Endometrial microvascular endothelial cells (primary cell): Measurements from ENCODE around the gene RIMBP3B. TPM values are rescaled to one million over a fixed set of nuclear protein-coding genes. Genes with fewer than 3 reads are reported as not detected.
"Not testable (repeated sequence)": the region's sequence is repeated elsewhere in the genome, so short reads cannot be mapped to it uniquely, and the experiment has no call there.

ENCODE experiments used
- in situ Hi-C: cut with HindIII; loops from 2 replicates; pipeline ENCODE4 v1.10.0; 2017; ENCODE audit warnings: low sequenced_read_pairs, low pct_unique_long_range_greater_than_20kb; ENCODE audit errors: inconsistent ontology term
- total RNA-seq: library from RNA; depleted of rRNA; stranded (reverse); fragments of >200 nt; gene quantifications from one replicate; pipeline ENCODE4 v1.2.3, GENCODE V29; 2015; ENCODE audit errors: inconsistent ontology term

Gene RIMBP3B, protein sequence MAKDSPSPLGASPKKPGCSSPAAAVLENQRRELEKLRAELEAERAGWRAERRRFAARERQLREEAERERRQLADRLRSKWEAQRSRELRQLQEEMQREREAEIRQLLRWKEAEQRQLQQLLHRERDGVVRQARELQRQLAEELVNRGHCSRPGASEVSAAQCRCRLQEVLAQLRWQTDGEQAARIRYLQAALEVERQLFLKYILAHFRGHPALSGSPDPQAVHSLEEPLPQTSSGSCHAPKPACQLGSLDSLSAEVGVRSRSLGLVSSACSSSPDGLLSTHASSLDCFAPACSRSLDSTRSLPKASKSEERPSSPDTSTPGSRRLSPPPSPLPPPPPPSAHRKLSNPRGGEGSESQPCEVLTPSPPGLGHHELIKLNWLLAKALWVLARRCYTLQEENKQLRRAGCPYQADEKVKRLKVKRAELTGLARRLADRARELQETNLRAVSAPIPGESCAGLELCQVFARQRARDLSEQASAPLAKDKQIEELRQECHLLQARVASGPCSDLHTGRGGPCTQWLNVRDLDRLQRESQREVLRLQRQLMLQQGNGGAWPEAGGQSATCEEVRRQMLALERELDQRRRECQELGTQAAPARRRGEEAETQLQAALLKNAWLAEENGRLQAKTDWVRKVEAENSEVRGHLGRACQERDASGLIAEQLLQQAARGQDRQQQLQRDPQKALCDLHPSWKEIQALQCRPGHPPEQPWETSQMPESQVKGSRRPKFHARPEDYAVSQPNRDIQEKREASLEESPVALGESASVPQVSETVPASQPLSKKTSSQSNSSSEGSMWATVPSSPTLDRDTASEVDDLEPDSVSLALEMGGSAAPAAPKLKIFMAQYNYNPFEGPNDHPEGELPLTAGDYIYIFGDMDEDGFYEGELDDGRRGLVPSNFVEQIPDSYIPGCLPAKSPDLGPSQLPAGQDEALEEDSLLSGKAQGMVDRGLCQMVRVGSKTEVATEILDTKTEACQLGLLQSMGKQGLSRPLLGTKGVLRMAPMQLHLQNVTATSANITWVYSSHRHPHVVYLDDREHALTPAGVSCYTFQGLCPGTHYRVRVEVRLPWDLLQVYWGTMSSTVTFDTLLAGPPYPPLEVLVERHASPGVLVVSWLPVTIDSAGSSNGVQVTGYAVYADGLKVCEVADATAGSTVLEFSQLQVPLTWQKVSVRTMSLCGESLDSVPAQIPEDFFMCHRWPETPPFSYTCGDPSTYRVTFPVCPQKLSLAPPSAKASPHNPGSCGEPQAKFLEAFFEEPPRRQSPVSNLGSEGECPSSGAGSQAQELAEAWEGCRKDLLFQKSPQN (N-terminal part only)
- not detected for total RNA-seq

DNA sequence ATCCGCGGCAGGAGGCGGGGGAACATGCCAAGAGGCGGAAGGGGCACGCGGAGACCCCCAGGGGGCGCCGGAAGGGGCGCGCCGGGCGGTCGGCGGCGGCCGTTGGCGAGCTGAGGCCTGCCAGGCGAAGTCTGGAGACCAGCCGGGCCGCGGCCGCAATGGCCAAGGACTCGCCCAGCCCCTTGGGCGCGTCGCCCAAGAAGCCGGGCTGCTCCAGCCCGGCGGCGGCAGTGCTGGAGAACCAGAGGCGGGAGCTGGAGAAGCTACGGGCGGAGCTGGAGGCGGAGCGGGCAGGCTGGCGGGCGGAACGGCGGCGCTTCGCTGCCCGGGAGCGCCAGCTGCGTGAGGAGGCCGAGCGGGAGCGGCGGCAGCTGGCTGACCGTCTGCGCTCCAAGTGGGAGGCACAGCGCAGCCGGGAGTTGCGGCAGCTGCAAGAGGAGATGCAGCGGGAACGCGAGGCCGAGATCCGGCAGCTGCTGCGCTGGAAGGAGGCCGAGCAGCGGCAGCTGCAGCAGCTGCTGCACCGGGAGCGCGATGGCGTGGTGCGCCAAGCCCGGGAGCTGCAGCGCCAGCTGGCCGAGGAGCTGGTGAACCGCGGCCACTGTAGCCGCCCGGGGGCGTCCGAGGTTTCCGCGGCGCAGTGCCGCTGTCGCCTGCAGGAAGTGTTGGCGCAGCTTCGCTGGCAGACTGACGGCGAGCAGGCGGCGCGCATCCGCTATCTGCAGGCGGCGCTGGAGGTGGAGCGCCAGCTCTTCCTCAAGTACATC, at the start of gene RIMBP3B:
Gene RIMBP3B (plus strand): TSS at position 51 of the 767 bp plus-strand sequence. CDS start 108 bp downstream, at position 159.
- in situ Hi-C loops, result not testable (repeated sequence)

DNA sequence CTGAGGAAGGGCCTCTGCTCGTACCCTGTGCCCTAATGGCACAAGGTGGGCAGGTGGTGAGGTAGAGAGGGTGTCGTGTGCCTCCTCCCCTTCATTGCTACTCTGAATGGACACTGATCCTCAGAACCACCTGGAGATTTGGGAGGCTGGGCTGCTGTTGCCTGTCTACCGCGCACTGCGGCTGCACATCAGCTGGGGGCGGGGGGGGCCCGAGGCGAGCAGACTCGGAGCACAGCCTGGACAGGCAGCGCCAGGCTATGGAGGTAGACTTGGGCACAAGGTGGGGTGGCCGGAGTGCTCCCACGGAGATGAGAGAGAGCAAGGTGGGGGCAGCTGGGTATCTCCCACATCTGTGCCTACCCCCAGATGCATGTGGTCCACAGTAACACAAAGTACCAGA, 26.0 kb upstream of the RIMBP3B start:
- in situ Hi-C loops, result not testable (repeated sequence)

DNA sequence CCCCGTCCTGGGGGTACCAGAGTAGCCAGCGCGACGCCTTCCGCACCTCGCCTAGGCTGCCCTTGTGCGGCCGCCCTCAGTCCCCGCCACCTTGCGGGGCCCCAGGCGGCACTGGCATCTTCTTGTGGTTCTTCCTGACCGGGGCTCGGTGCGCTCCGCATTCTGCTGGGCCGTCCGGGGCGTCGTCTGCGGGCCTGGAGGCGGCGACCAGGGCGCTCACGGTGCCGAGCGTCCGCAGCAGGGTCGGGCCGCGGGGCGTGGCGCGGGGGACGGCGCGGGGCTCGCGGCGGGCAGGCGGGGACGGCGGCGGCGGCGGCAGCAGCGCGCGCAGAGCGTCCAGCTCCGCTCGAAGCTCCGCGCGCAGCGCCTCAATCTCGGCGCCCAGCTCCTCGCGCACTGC, 23.0 kb upstream of the RIMBP3B start:
- in situ Hi-C loops, result not testable (repeated sequence)

DNA sequence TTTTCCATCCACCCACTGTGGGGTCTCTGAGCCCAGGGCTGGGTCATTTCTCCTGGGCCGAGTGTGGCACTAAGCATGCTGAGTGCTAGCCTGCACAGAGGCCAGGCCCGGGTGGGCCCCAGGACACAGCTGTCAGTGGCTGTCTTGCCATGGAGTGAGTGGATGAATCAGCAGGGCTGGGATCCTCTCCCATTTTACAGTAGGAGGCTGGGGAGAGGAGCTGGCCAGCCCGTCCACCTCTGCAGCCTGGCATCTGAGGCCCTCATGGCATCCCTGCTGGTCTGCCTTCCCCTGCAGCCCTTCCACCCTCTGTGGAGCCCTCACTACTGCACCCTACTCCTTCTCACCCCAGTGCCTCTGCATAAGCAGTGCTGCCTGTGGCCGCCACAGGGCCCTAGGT, 21.1 kb upstream of the RIMBP3B start:
- in situ Hi-C loops, result not testable (repeated sequence)

DNA sequence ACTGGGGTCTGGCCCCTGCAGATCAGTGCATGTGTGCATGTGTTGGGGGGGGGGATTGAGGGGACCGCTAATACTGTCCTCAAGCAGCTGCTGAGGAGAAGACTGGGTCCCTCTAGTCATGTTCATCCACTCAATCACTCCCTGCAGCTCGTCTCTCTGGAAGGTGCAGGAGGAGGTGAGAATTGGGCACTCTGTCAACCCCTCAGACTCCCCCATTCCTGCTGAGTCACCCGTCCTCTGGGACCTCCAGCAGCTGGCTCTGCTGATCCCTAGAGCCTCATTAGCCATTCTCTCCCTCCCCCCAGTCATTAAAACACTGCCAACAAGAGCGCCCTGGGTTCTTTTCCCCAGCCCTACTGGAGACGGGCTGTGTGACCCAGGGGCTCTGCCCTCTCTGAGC, 20.5 kb upstream of the RIMBP3B start:
- in situ Hi-C loops, result not testable (repeated sequence)

DNA sequence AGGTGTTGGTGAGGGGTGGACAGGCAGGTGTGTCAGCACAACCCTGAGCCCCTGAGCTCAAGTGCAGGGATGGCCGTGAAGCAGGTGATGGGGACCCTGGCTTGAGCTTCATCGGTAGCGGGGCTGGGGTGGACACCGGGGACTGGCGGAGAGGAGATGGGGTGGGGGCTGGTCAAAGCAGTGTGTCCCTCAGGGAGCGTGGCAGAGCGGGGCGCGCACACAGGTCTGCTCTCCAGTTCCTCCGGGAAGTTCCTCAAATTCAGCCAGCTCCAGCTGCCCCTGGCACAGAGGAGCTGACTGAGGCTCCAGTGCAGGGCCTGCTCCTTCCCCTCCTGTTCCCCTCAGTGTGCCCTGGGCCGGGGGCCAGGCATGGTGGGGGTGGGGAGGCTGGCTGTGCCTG, 19.7 kb upstream of the RIMBP3B start:
- in situ Hi-C loops, result not testable (repeated sequence)

DNA sequence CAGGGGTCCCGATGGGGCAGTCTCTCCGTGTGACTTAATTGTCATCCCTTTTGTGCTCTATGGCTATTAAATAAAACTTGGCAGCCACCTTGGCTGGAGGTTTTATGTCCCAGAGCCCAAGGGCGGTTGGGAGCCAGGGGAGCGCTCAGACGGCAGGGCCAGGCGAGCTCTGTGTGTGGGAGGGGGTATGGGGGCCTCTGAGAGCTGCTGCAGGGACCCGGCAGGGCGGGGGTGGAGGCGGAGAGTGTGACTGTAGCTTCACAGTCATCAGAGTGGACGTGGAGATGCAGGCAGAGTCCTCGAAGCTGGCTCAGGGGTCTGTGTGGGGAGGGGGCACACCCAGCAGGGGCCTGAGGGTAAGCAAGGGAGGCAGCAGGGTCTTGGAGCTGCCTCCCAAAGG, 19.2 kb upstream of the RIMBP3B start:
- in situ Hi-C loops, result not testable (repeated sequence)

DNA sequence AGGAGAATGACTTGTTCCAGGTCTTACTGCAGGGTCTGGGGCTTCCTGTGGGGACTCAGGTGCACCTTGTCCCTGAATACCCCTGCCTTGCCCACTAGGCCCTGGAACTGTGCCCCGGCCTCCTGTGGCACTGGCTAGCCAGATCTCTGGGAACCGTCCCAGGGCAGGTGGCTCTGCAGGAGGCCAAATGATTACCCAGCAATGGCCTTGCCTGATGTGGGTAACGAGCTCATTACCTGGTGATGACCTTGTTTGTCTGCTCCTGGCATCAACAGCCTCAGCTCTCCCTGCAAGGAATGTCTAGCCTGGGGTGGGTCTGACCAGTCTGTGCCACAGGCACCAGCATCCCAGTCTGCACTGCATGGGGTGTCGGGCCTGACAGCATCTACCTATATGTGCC, 18.2 kb upstream of the RIMBP3B start:
- in situ Hi-C loops, result not testable (repeated sequence)

DNA sequence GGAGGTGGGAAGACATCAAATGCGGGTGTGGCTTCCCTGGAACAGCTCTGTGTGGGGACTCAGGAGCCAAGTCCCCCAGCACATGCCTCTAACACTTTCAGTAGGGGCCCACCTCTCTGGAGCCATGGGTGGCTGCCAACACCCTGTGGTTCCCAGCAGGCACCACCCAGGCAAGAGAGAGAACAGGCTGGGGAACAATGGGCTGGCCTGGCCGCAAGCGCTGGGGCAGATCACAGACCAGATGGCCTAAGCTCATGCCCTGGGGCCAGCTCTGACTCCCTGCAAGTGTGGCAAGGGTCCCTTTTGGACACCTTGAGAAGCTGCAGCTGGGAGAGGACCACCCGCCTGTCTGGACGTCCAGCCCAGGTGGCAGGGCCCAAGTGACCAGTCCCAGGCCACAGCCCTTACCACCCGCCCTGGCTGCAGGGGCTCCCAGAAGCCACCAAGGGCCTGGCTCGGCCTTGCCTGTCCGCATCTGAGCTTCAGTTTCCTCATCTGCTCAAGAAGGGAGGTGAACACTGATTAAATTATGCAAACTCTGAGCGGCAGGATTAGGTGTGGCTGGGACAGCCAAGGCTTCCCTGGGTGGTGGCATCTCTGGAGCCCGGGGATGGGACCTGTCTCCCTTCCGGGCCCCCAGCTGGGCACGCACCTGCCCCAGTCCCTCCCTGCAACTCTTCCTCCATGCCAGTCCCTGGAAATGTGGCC, 14.8 kb upstream of the RIMBP3B start:
- in situ Hi-C loops, result not testable (repeated sequence)

DNA sequence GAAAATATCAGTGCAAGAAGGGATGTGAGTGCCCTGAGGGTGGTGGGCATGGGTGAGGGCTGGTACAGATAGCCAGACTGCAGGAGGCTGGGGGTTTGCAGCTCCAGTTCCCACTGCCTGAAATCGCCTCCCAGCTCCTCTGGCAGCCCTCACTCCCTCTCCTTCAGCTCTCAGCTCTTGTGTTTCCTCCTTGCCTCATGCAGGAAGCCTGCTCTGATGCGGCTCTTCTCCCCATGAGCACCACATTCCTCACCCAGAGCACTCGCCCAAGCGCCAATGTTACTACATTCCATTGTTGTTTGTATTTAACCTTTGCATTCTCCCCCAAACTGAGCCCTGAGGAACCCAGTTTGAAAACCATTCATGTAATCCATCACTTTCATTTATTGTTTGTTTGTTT, 7.7 kb upstream of the RIMBP3B start:
- in situ Hi-C loops, result not testable (repeated sequence)

DNA sequence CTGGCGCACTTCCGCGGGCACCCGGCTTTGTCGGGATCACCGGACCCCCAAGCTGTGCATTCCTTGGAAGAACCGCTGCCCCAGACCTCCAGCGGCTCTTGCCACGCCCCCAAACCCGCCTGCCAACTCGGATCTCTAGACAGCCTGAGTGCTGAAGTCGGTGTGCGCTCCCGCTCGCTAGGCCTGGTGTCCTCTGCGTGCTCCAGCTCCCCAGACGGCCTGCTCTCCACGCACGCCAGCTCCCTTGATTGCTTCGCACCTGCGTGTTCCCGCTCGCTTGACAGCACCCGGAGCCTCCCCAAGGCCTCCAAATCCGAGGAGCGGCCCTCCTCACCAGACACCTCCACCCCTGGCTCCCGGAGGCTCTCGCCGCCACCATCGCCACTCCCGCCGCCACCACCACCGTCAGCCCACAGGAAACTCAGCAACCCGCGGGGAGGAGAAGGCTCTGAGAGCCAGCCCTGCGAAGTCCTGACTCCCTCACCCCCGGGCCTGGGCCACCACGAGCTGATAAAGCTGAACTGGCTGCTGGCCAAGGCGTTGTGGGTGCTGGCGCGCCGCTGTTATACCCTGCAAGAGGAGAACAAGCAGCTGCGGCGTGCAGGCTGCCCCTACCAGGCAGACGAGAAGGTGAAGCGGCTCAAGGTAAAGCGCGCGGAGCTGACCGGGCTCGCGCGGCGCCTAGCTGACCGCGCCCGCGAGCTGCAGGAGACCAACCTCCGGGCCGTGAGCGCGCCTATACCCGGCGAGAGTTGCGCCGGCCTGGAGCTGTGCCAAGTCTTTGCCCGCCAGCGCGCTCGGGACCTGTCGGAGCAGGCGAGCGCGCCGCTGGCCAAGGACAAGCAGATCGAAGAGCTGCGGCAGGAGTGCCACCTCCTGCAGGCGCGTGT, 1.2 kb downstream of the RIMBP3B start:
- in situ Hi-C loops, result not testable (repeated sequence)

DNA sequence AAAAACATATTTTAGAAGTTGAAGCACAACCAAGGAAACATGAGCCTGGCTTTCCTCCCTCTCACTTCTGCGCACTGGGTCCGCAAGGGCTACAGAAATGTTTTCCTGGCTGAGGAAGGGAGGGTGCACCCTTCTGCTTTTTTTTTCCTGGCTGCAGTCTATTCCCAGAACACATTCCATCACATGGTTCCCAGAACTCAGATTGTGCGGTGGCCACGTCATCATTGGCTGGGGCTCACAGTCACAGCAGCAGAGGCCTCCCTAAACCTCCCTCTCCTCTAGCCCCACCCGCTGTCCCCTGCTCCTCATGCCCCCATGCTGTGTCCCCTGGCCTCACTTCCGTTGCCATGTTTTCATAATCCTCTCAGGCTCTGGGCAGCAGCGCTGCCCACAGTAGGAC, 5.9 kb downstream of the RIMBP3B start:
- in situ Hi-C loops, result not testable (repeated sequence)

DNA sequence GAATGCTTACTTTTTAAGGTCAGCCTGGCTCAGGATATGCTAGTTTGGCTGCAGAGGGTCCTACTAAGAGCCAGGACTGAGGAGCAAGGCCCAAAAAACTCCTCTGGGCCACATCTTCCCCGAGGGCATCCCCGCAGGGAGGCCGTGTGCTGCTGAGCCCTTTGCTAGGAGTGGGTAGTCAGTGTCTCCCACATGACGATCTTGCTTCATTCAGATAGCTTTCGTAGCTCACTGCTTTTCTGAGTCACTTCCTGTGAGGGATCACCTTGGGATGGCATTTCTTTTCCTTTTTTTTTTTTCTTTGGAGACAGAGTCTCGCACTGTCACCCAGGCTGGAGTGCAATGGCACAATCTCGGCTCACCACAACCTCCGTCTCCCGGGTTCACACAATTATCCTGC, 6.5 kb downstream of the RIMBP3B start:
- in situ Hi-C loops, result not testable (repeated sequence)

DNA sequence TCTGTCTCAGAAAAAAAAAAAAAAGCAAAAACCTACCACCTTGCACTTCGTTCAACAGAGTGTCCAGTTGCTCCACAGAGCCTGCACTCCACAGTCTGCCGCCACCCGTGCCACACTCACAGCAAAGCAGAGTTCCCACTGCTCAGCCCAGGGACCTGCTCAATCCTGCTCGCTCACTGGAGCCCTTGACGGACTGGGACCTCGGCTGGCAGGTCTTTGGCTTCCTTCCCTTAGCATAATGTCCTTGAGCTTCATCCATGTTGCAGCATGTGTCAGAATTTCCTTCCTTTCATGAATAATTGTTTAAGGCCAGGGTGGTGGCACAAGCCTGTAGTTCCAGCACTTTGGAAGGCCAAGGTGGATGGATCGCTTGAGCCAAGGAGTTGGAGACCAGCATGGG, 11.1 kb downstream of the RIMBP3B start:
- in situ Hi-C loops, result not testable (repeated sequence)

DNA sequence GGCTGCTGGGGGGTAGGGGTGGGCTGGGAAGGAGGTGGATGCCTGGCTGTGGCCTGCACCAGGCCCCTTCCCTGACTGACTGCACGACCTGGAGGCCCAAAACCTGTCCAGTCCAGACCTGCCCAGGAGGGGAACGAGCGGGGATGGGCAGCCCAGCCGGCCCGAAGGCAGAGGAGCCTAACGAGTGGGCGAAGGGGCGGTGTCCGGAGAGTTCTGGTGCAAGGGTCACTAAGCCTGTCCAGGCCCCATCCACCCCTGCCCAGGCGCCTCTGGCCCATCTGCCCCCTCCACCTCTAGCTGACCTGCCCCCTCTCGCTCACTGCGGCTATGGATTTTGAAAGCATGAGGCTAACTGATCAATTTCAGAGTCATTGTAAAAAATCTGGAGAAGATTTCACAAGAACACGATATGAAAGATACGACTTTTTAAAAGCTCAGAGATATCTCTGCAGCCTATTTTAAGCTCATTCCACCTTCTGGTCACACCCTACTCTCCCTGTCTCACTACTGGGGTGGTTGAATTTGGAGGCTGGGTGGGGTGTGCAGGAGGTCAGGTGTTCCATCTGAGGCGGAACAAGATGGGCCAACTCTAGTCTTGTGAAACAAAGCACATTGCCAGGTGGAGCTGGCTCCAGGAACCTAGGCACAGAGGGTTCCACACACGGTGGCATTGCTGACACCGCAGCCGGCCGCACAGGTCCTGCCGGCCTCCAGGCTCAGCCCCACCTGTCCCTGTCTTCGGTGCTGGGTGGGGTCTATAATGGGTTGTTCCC, 17.8 kb downstream of the RIMBP3B start:
- in situ Hi-C loops, result not testable (repeated sequence)

DNA sequence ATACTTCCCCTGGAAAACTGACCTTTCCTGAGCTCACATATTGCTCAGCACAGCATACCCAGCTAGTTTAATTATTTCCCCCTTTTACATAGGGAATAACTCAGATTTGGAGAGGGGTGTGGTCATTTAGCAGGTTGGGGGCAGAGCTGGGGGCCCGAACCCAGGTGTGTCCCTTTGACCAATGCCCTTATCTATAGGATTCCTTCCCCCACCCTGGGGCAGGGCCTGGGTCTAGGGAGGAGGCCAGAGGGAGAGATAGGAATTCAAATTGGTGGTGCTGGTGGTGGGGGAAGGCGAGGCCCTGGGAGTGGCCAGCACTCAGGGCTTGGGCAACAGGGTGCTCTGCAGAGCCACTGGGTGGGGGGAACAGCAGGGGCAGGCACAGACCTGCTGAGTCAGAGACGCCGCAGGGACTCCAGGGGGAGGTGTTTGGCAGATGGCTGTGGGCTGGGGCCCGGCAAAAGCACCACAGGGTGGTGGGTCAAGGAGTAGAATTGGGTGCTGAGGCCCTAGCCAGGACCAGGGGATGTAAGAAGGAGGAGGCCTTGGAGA, 19.3 kb downstream of the RIMBP3B start:
- in situ Hi-C loops, result not testable (repeated sequence)
